ENCODE data around the gene RAB43. TPM values are rescaled to one million over a fixed set of nuclear protein-coding genes. Genes with fewer than 3 reads are reported as not detected.
"Not testable (repeated sequence)": the region's sequence is repeated elsewhere in the genome, so short reads cannot be mapped to it uniquely, and the experiment has no call there.

The RAB43 gene
- total RNA-seq, 3 donors from 2014 or later (not counting 1 experiment from before 2014, with no cell fraction given) = 36.5 to 47.2 (median 38.3) TPM

GRCh38 chr3:129144786-129145185, 23.2 kb upstream of the RAB43 start:
- no peak for DNase-seq
- Histone ChIP-seq H3K36me3 (ENCODE audit: control insufficient read depth, insufficient read depth, low read length) (peaks cover 43% of the 10 kb centered on the region), H3K9me3 (ENCODE audit: control insufficient read depth, insufficient read depth, low read length) (no peaks in the 10 kb centered on the region), H3K4me3 (ENCODE audit: low read length) (no peak overlapping the region), H3K4me1 (ENCODE audit: control insufficient read depth, insufficient read depth, low read length) (no peaks in the 10 kb centered on the region), H3K27ac (ENCODE audit: low read length) (no peak overlapping the region), H3K27me3 (ENCODE audit: control insufficient read depth, insufficient read depth, low read length) (no peaks in the 10 kb centered on the region)
- Mint-ChIP-seq H3K36me3 (peaks cover 8% of the 10 kb centered on the region), H3K27me3 (ENCODE audit: low read depth in 2 of 2) (no peaks in the 10 kb centered on the region), H3K4me1 (no peaks in the 10 kb centered on the region), H3K27ac (no peak overlapping the region), H3K9me3 (no peaks in the 10 kb centered on the region), H3K4me3 (no peak overlapping the region)
- intact Hi-C loops (cut with micrococcal nuclease) = no loop called here
- no peak for ATAC-seq
- no peak for TF ChIP-seq CTCF (IDR thresholded peaks at IDR 0.05)

GRCh38 chr3:129141011-129141410, 19.4 kb upstream of the RAB43 start:
- ATAC-seq; H3K4me1 ChIP-seq (ENCODE audit: control insufficient read depth, insufficient read depth, low read length); H3K27me3 Mint-ChIP-seq (ENCODE audit: low read depth in 2 of 2); H3K27ac ChIP-seq (ENCODE audit: low read length); H3K9me3 Mint-ChIP-seq; H3K4me1 Mint-ChIP-seq; H3K4me3 Mint-ChIP-seq; H3K27me3 ChIP-seq (ENCODE audit: control insufficient read depth, insufficient read depth, low read length); DNase-seq; H3K27ac Mint-ChIP-seq; H3K9me3 ChIP-seq (ENCODE audit: control insufficient read depth, insufficient read depth, low read length); intact Hi-C loops (cut with micrococcal nuclease); H3K4me3 ChIP-seq (ENCODE audit: low read length); H3K36me3 Mint-ChIP-seq: not testable (repeated sequence)
- WGBS (ENCODE audit: insufficient coverage) = 99% methylated on average over 3 of the region's 5 CpGs
- H3K36me3 ChIP-seq (ENCODE audit: control insufficient read depth, insufficient read depth, low read length) = peaks cover 50% of the 10 kb centered on the region

GRCh38 chr3:129139911-129140310, 18.3 kb upstream of the RAB43 start:
- DNase-seq (no peak), ATAC-seq (no peak)
- H3K36me3 ChIP-seq (ENCODE audit: control insufficient read depth, insufficient read depth, low read length) = peaks cover 47% of the 10 kb centered on the region
- intact Hi-C loops (cut with micrococcal nuclease) = no loop called here
- Mint-ChIP-seq H3K27me3 (ENCODE audit: low read depth in 2 of 2) (no peaks in the 10 kb centered on the region), H3K27ac (no peak overlapping the region), H3K9me3 (no peaks in the 10 kb centered on the region), H3K36me3 (peaks cover 8% of the 10 kb centered on the region), H3K4me1 (no peaks in the 10 kb centered on the region), H3K4me3 (no peak overlapping the region)
- H3K4me3 ChIP-seq (ENCODE audit: low read length) = no peak overlapping the region
- no peaks in the 10 kb centered on the region for H3K9me3 ChIP-seq (ENCODE audit: control insufficient read depth, insufficient read depth, low read length)
- no peaks in the 10 kb centered on the region for H3K4me1 ChIP-seq (ENCODE audit: control insufficient read depth, insufficient read depth, low read length)
- WGBS (ENCODE audit: insufficient coverage) = 95% methylated on average over 1 of the region's 1 CpG
- H3K27me3 ChIP-seq (ENCODE audit: control insufficient read depth, insufficient read depth, low read length) = no peaks in the 10 kb centered on the region
- no peak overlapping the region for H3K27ac ChIP-seq (ENCODE audit: low read length)
- no peak for TF ChIP-seq CTCF (IDR thresholded peaks at IDR 0.05)

GRCh38 chr3:129136275-129136674, 14.7 kb upstream of the RAB43 start:
- DNase-seq; H3K9me3 ChIP-seq (ENCODE audit: control insufficient read depth, insufficient read depth, low read length); H3K27me3 ChIP-seq (ENCODE audit: control insufficient read depth, insufficient read depth, low read length); intact Hi-C loops (cut with micrococcal nuclease); H3K27ac Mint-ChIP-seq; H3K9me3 Mint-ChIP-seq; H3K4me3 ChIP-seq (ENCODE audit: low read length); H3K27me3 Mint-ChIP-seq (ENCODE audit: low read depth in 2 of 2); H3K4me3 Mint-ChIP-seq; H3K4me1 ChIP-seq (ENCODE audit: control insufficient read depth, insufficient read depth, low read length); H3K27ac ChIP-seq (ENCODE audit: low read length); ATAC-seq: not testable (repeated sequence)
- peaks cover 15 to 24% of the 10 kb centered on the region in 2 donors for H3K4me1 Mint-ChIP-seq
- H3K36me3 ChIP-seq (ENCODE audit: control insufficient read depth, insufficient read depth, low read length) = peaks cover 58% of the 10 kb centered on the region
- peaks cover 12% of the 10 kb centered on the region for H3K36me3 Mint-ChIP-seq
- 96% methylated on average over 10 of the region's 10 CpGs for WGBS (ENCODE audit: insufficient coverage)

Measured in natural killer cell (primary cell).